GM15510 (cell line): ENCODE measurements around the gene LTBP1.

Experiments used
- POLR2A ChIP-seq: IDR thresholded peaks from 3 replicates; pipeline ENCODE4 v1.6.1; 2011; ENCODE audit warnings: borderline replicate concordance; ENCODE audit not compliant: insufficient read length; ENCODE audit errors: extremely low read depth

The LTBP1 gene

DNA sequence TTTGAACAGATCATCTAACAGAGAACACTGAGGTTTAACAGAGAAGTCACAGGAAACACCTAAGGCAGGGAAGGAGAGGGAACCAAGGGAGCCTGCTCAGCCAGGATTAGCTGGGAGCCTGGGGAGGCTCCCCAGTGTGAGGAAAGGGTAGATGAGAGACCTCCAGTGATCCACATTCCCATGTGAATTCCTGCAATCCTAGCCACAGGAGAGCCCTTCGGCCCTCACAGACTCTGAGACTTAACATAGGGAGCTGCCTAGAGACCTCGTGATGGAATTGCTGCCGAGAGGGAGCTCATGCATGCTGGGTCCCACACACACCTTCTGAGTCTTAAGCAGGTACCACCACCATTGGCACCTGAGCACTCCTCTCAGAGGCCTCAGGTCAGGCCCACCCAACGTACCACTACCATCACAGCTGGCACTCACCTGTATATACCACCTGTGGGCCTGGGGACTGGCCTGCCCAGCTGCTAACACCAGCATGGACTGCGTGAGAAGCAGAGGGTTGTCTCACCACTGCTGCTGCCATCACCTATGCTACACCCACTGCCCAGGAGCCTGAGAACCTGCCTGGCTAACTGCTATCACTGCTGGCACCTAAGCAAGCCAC lies 303.8 kb downstream of the LTBP1 start:
- TF ChIP-seq POLR2A: no peak

GRCh38 chr2:33256162-33256755 lies 309.5 kb downstream of the LTBP1 start:
- no peak for TF ChIP-seq POLR2A

DNA sequence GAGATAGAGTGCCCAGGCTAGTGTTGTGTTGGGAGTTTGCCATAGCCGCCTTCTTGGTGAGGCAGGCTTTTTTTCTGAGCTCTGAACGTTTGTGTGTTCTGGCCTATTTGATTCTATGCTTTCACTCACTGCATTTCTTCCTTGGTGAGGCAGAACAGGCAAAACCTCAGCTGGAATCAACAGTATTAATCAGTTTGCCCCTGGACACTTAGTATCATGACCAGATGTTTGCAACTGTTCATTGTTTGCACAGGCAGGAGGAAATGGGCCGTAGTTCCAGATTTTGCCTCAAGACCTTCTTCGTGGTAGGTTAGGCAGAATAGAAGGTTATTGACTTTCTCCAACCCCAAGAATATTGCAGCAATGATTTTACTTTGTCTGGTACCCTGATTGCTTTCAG lies 311.6 kb downstream of the LTBP1 start:
- TF ChIP-seq POLR2A: no peak

GRCh38 chr2:33262097-33262496 lies 315.3 kb downstream of the LTBP1 start:
- TF ChIP-seq POLR2A: no peak

GRCh38 chr2:33264766-33265165 lies 318.0 kb downstream of the LTBP1 start:
- TF ChIP-seq POLR2A: no peak

- no peak for TF ChIP-seq POLR2A
These were observed 319.0 kb downstream of the LTBP1 start for GRCh38 chr2:33265584-33266338.

- no peak for TF ChIP-seq POLR2A
These were observed 319.7 kb downstream of the LTBP1 start for GRCh38 chr2:33266467-33266866.

GRCh38 chr2:33267043-33267442 lies 320.3 kb downstream of the LTBP1 start:
- no peak for TF ChIP-seq POLR2A

DNA sequence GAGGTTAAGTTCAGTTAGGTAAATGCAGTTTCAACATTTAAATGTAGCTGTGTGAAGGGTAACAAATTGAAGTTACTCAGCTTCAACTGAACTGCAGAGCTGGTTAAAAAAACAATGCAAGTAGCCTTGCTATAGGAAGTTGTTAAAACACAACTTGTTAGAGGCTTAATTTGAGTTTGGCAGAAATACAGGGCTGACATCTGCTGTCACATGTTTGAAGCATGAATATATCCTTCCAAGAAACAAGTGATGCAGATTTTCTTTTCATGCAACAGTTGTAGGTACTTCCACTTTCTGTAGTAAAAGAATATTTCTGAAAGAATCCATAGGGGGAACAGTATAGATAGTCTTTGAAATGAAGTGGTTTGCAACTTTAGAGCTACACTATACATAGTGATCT lies 321.0 kb downstream of the LTBP1 start:
- no peak for TF ChIP-seq POLR2A

- no peak for TF ChIP-seq POLR2A
These were observed 321.6 kb downstream of the LTBP1 start for GRCh38 chr2:33268246-33268831.

DNA sequence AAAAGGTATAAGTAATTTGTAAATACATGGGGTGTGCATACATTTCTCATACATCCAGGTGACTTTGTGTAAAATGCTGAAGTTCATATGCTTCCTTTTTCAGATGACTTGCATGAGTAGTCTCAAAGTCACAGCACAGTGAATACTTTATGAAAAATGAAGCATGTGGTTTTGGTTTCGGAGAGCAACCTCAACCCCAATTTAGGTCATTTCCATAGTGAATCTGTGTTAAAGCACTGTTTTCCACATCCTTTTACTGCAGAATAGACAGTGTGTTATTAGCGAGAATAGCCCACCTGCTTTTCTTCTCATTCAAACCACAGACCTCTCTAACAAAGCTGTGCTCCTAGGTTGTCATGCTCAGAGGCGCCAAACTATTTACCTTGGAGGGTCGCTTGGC lies 325.2 kb downstream of the LTBP1 start:
- TF ChIP-seq POLR2A: no peak

DNA sequence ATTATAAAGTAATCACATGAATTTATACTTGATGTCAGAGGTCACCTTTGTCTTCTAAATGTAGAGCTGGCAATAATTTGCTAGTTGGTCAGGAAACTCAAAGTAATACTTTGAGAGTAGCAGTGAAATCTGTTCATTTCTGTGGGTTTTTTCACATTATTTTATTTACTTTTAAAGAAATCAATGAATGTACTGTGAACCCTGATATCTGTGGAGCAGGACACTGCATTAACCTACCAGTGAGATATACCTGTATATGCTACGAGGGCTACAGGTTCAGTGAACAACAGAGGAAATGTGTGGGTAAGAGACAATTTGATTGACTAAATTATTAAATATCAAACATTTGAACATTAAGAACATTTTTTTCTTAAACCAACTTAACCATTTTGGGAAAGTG lies 326.7 kb downstream of the LTBP1 start:
- no peak for TF ChIP-seq POLR2A

DNA sequence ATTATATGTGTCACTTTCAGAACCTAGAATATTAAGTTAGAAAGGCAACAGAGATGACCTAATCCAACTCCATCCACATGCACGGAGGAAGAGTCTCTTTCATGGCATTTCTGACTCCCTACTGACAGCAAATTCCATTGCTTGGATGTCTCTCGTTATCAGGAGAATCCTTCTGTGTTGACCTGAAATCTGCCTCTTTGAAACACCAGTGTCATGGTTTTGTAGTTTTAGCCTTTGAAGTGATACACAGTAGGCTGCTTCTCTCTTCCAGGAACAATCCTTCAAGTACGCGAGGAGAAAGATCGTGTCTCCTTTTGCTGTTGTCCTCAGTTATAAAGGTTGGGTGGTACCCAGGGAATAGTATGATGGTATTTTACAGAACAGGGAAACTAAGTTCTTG lies 327.8 kb downstream of the LTBP1 start:
- TF ChIP-seq POLR2A: no peak

DNA sequence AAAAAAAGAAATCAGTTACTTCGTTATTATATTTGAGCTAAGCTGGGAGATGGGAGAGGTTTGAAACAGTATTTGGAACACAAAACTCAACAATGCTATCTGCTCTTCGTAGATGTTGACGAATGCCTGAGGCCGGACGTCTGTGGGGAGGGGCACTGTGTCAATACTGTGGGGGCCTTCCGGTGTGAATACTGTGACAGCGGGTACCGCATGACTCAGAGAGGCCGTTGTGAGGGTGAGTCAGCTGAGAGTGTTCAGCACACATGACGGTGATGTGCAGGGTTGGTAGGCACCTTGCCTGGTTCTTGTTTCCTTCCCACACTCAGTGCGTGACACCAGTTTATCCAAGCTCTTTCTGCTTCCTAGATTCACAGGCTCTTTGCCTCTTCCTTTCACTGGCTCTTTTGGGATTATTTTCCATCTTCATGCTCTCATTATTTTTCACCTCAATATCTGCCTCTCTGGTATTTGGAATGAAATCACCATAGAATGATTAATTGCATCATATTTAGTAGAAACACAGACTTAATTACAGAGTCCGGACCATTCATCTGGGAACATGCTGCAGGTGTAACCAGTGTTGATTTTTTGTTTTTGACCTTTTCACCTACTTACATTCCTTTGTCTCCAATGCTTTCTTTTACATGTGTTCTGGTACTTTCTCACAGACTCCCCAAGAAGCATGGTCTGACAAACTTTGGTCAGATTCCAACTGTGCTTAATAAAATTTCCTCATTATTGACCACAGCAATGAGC lies 329.1 kb downstream of the LTBP1 start:
- TF ChIP-seq POLR2A: no peak

DNA sequence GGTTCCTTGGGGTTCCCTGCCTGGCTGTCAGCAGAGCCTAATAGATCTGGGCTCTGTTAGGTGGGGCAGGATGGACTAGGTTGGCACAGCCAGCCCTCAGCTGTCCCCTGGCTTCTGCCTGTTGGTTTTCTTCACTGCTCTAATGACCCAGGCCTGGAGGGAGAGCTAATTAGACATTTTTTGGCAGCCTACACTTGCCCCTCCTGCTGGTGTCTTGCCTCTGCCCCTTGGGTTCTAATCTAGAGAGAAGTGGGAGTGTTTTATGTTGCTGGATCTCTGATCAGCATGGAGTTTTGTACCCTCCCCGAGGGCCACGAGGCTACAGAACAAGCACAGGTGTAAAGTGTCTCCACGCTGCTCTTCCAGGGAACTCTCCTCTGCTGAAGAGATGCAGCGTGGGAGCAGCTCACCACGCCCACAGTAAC lies 330.3 kb downstream of the LTBP1 start:
- TF ChIP-seq POLR2A: no peak
